ENCODE measurements around the gene COL27A1.

The COL27A1 gene

DNA sequence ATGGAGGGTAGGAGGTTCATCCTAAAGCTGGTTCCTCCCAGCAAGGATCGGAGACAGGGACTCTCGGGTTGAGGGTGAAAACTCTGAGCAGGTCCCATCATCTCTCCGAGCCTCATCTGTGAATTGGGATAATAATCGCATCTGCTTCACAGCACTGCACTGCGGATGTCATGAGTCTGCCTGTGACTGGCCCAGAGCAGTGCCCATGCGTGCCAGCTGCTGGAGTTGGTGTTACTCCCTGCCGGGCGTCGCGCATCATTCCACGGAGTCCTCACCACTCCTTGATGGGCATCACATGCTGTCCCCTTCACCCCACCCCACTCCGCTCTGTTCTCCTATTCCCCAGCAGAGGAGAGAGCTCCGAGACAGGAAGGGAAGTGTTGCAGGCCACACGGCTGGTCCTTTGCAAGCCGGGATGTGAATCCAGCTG is 132.4 kb downstream of the COL27A1 start:
- no peak for DNase-seq (ENCODE audit: low spot score)

DNA sequence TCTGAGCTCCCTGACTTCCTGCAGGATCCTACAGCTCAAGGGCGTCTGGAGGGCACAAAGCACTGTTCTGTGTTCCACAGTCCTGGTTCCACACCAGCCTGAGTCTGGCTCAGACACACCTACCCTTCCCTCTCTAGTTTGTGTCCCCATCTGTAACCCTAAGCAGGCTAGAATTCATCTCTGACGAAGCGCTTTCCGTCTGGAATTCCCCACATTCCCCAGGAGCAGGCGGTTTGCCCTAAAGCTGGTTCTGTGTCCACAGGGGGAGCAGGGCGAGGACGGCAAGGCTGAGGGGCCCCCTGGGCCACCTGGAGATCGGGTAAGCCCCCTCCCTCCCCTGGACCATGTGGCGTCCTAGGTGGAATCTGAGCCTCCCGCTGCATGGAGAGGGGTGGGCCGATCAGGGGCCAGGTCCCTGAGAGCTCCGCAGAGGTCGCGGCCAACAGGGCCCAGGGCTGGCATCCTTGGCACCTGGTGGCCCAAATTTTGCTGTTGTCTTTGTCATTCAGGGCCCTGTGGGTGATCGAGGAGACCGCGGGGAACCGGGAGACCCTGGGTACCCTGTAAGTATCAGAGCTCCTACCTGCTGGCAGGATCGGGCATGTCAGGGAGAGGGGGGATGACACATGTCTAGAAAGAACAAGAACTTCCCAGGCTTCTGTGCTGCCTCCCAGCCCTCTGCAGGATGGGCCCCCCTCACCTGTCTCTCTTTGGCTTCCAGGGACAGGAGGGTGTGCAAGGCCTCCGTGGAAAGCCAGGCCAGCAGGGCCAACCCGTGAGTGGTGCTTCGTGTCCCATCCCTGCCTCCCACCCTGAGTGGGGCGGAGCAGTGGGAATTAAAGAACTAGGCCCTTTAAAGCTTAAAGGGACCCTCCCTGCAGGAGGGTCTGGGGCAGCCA is 133.1 kb downstream of the COL27A1 start:
- DNase-seq (ENCODE audit: low spot score), result no peak

DNA sequence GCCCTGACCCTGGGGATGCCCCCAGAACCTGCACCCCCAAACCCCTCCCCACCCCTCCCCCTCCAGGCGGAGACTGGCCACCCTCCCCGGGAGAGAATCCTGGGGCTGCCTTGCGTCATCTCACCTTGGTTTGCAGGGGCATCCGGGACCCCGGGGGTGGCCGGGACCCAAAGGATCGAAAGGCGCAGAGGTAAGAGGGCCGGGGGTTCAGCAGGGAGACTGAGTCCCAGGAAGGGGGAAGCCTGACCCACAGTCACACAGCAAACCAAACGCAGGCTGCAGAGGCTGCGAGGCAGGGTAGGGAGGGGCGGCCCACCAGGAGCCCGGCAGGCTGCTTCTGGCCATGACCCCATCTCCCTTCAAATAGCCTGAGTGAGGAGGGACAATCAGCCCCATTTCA is 133.8 kb downstream of the COL27A1 start:
- no peak for DNase-seq (ENCODE audit: low spot score)

DNA sequence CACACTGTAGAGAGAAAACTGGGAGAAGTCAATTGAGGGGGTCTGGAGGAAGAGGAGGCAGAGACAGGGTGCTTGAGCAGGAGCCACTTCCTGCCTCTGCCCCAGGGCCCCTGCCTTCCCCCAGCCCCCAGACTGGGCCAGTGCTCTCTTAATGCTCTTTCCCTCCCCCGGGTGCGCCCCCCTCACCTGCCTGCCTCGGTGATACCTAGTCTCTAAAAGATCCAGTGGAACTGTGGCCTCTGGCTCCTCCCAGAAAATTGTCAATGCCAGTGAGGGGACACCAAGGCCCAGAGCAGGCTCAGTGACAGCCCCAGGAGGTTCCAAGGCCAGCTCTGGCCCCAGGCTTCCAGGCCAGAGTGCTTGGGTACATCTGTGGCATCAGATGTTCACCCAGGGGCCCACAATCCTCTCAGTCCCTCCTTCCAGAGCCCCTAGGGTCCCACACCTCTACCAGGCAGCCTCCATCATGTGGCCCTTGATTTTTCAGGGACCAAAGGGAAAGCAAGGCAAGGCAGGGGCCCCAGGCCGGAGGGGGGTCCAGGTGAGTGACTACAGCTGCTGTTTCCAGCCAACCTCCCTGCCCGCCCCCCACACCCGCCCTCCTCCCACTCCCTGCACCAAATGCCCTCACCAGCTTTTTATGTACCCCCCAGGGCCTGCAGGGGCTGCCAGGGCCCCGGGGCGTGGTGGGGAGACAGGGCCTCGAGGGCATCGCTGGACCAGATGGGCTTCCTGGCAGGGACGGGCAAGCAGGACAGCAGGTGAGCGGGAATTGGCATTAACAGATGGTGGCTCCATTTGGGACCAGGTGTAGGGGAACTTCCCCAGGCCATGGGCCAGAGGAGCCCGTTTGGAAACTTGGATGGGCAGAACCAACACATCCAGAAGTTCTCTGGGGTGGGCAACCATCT is 134.5 kb downstream of the COL27A1 start:
- DNase-seq (ENCODE audit: low spot score), result no peak

DNA sequence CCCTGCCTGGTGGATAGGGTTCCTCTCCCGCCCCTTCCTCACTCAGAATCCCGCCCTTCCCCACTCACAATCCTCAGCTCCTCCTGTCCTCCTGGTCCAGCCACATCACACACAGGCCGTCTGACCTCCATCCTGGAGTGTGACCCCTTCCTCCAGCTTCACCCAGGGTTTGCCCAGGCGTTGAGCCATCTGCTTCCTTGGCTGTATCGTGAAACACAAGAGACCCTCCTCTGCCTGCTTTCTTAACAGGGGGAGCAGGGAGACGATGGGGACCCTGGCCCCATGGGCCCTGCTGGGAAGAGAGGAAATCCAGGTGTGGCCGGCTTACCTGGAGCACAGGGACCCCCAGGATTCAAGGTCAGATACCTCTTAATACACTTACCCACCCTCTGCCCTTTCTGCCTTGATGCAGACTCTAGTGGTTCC is 135.2 kb downstream of the COL27A1 start:
- DNase-seq (ENCODE audit: low spot score), result no peak

DNA sequence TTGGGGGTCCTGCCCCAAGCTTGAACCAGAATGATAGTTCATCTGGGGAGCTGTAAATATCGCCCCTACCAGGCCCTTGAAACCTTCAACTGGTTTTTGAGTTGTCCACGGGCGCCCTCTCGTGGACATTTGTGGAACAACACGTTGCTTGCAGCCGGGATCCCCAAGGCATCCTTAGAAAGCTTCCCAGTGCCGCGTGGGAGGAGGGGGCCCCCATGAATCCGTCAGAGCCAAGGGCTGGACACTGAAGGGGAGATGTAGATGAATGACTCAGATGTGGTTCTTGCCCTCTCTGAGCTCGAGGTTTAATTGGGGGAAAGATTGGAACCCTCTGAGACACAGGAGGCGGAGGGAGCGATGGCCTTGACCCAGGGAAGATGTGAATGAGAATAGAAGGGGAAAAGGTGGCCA is 135.7 kb downstream of the COL27A1 start:
- peak; percentile 66 for DNase-seq (ENCODE audit: low spot score)

DNA sequence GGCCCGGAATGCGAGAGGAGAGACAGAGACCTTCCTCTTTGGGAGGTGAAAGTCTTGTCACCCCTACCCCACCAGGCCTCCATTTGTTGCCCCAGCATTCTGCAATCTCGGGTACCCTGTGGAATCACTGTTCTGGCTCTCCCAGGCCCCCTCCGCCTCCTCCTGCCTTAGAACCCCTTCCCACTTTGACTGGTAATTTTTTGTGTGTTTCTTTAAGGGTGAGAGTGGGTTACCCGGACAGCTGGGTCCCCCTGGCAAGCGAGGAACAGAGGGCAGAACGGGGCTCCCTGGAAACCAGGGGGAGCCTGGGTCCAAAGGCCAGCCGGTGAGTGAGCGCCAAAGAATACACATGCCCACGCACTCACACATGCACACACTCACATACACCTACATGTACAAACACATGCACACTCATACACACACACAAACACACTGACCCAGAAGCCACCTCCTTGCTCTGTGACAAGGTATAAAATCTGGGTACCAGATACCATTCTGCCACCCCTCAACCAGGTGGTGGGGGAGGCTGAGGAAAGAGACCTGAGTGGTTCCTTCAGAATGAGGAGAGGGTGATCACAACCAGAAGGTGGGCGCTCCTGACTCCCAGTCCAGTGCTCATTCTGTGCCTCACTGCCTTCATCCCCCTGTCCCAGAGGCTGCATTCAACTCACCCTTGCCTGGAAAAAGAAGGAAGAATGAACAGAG is 136.7 kb downstream of the COL27A1 start:
- DNase-seq (ENCODE audit: low spot score), result no peak

DNA sequence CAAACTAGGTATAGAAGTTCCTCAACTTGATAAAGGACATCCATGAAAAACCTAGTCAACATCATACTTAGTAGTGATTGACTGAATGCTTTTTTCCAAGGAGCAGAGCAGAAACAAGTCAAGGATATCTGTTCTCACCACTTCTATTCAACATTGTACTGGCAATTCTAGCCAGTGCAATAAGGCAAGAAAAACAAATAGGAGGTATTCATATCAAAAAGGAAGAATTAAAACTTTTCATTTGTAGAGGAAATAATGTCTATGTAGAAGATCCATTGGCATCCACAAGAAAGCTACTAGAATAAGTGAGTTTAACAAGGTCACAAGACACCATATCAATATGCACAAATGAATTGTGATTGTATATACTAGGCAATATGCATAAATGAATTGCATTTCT is 139.3 kb downstream of the COL27A1 start:
- no peak for DNase-seq (ENCODE audit: low spot score)

DNA sequence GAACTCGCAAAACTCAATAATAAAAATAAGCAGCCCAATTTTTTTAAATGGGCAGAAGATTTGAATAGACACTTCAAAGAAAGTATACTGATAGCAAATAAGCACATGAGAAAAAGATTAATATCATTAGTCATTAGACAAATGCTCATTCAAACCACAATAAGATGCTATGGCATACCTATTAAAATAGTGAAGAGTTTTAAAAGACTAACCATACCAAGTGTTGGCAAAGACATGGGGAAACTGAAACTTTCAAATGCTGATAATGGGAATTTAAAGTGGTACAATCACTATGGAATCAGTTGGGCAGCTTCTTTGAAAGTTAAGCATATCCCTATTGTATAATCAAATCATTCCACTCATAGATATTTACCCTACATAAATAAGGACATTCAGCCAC is 141.0 kb downstream of the COL27A1 start:
- DNase-seq (ENCODE audit: low spot score), result no peak

DNA sequence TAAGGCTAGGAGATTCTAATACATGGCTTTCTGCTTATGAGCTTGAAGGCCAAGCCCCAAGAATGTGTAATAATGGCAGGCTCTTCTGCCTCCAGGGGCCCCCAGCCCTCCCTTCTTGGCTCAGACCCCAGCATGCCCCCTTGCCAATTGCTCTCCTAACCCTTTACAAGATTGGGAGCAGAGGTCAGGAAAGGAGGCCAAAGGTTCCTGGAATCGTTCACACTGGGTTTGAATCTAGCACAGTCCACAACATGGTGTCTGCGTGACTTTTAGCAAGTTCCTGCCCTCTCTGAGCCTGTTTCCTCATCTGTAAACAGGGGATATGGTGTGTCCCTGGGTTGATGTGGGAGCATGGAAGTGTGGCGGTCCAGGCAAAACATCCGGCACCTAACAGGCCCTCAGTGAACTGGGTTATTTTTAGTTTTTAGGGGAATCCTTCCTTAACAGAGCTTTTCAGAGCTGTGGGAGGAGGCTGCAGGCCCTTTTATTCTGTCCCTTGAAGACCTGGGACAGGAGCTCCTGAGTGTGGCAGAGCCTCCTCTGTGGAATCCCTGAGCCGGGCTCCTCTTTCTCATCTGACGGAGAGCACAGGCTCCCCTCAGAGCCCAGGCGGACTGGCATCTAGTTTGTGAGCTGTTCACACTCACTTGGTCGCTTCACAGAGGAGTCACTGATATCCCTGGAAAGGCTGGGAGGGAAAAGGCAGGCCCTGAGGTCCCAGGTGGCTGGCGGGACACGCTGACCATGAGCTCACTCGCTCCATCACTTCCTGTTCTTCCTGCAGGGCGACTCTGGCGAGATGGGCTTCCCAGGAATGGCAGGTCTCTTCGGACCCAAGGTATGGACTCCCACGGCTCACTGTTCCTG is 144.2 kb downstream of the COL27A1 start:
- DNase-seq (ENCODE audit: low spot score), result no peak

DNA sequence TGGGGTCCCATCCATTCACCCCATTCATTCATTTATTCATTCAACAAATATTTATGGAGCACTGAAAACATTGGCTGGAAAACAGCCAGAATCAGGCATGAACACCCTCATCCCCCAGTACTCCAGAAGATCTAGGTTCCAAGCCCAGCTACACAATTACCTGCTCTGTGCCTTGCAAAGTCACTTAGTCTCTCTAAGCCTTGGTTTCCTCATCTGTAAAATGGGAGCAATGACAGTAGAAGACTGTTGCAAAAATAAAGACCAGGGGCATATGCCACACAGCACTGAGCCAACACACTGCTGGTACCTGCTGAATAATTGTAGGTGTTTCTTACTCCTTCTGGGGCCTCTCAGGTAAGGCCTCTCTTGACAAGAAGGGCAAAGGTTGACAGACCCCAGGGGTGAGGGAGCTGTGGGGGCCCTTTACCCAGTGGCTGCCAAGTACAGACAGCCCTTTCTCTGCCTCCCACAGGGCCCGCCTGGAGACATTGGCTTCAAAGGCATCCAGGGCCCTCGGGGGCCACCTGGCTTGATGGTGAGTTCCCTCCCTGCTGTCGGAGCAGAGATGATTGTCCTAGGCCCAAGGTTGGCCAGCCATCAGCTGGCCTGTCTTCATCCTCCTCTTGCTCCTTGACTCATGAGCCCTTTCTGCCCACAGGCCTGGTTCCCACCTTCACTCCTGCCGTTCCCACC is 145.0 kb downstream of the COL27A1 start:
- DNase-seq (ENCODE audit: low spot score), result no peak

DNA sequence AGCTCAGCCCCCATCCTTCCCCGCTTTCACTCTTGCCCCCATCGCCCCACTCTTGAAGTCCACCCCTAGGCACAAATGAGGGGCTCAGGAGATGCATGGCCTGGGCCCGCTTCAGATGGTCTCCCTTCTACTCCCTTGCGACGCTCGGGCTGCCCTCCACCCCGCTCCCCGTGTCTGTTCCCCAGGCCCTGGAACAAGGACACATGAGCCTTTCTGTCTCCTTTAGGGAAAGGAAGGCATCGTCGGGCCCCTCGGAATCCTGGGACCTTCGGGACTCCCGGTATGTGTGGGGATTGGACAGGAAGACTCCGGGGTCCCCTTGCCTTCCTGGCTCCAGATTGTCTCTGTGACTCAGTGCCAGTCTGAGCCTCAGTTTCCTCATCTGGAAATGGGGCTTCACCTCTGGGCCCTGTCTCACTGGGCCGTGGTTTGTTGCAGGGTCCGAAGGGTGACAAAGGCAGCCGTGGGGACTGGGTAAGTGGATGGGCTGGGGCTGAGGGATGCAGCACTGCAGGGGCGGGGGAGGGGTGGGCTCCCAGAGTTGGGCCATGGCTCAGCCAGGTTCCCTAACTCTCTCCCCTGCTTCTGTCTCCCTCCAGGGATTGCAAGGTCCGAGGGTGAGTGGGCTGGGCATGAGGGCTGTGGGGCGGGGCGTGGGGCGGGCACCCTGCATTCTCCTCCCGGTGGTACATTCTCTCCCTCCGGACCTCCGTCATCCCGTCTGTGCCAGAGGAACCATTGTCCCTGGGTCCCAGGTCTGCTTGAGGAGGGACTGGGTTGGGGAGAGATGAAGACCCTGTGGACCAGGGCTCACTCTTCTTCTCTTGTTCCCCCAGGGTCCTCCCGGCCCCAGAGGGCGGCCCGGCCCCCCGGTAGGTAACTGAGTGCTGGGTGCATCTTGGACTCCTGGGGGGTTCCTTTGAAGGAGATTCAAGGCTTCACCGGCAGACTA is 145.8 kb downstream of the COL27A1 start:
- DNase-seq (ENCODE audit: low spot score), result no peak

DNA sequence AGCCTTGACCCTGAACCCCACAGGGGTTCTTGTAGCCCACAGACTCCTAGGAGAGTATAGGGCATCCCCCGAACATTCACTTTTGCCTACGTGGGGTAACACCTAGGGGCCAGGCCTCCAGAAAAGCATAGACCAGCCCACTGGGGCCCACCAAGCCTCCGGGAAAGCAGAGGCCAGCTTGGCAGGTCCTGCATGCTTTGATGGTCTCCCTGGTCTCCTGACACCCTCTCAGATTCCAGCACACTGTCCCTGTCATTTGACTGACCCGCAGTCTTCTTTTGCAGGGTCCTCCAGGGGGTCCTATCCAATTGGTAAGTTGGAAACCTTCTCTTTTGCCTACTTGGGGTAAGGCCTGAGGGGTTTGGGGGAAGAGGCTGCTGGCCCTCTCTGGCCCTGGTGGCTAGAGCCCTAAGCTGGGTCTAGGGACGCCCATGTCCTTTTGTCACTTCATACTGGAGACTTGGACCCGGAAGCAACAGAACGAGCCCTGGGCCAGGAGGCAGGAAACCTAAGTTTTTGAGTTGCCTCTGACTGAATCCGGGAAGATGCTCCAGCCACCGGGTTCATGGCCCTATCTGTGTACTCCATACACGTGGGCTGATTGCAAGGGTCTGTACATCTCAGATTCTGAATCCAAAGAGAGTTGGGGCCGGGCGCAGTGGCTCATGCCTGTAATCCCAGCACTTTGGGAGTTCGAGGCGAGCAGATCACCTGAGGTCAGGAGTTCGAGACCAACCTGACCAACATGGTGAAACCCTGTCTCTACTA is 146.6 kb downstream of the COL27A1 start:
- DNase-seq (ENCODE audit: low spot score), result no peak

DNA sequence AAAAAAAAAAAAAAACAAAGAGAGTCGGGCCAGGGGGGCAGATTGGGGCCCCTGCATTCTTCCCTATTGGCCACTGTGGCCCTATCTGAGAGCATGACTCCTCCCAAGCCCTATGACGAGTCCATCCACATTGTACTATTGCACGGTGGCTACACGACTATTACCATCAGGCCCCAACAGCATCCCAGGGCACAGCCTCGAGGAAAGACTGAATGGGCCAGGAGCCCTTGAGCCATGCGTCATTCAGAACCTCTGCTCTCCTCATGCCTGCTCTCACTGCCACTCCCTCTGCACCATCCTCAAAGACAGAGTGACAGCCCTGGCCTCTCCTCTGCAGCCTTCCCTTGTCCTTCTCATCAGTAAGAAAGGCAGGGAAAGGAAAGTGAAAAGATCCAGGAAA is 147.4 kb downstream of the COL27A1 start:
- no peak for DNase-seq (ENCODE audit: low spot score)

DNA sequence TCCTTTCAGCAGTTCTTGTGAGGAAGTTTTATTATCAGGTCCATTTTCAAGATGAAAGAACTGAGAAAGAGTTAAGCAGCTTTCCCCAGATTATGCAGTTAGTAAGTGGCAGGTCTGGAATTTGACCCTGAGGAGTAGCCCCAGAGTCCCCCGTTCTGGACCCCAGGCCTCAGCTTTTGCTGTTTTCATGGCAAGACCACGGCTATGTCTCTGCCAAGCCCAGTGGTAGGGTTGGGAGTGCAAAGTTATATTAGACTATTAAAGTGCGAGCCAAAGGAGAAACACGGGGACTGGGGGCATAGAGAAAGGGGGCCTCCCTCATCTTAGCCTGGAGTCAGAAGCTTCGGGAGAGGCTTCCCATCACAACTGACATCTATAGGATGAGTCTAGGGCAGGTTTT is 148.2 kb downstream of the COL27A1 start:
- no peak for DNase-seq (ENCODE audit: low spot score)

DNA sequence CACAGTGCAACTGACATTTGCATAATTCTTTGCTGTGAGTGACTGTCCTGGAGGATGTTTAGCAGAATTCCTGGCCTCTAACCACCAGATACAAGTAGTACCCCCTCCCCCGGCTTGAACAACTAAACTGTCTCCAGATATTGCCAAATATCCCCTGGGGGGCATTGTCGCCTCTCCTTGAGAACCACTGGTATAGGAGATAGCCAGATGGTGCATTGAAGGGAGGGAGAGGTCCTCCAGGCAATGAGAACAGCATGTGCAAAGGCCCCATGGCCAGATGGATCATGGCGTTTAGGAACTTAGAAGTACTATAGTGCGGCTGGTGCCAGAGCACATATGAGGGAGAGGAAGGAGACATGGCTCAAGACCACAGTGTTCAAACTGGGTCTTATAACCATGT is 148.6 kb downstream of the COL27A1 start:
- DNase-seq (ENCODE audit: low spot score), result no peak

DNA sequence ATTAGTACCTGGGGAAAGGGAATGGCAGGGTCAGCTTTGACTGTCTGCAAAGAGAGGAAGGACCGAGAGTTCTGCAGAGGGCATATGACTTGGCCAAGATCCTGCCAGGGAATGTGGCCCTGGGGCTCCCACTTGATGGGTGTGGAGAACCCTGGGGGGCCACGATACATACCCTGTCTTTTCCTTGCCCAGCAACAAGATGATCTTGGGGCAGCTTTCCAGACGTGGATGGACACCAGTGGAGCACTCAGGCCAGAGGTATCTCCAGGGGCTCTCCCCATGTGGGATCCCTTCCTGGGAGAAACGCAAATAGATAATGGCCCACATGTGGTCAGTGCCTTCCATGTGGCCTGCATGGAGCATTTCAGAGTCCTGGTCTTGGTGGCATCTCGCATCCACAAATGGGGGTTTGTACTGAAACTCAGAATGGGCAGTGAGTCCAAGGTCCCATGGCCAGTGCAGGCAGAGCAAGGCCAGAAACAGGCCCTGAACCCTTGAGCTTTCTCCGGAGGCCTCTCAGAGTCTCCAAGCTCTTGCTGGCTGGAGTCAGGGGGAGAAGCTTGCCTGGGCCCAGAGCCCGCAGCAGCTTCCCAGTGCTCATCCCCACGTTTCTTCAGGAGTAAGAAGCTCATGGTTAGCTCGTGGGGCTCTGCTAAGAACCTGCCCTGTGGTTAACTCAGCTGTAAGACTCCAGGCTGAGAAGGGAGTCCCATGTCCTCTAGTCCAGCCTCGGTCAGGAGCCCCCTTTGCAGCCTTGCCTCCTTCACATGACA is 149.3 kb downstream of the COL27A1 start:
- DNase-seq (ENCODE audit: low spot score), result no peak

DNA sequence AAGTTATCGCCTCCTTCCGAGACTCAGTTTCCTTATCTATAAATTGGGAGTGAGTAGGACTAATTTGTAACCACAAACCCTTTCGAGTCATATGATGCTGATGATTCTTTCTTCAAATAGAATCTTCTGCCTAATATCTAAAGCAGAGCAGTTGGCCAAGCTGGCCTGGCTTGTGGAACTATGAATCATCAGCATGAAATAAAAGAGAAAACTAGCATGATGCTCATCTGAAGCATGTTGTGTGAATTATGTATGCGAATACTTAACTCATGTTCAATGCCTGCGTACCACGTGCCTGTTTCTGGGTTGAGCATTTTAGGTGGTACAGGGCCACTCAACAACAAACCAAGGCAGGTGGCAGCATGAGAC is 152.5 kb downstream of the COL27A1 start:
- no peak for DNase-seq (ENCODE audit: low spot score)

Data from activated CD4-positive, alpha-beta T cell treated with anti-CD3 and anti-CD28 coated beads, Interleukin-2, Interleukin-4, amounts not matched to agents 100 ng/mL and 50 ng/mL, durations not matched to agents 16 hours and 8 hours (primary cell).